ENCODE data around the gene FLNA. TPM values are rescaled to one million over a fixed set of nuclear protein-coding genes. Genes with fewer than 3 reads are reported as not detected.

The FLNA gene
- total RNA-seq, 2 donors from 2014 or later: 1,074 to 1,251 TPM

DNA sequence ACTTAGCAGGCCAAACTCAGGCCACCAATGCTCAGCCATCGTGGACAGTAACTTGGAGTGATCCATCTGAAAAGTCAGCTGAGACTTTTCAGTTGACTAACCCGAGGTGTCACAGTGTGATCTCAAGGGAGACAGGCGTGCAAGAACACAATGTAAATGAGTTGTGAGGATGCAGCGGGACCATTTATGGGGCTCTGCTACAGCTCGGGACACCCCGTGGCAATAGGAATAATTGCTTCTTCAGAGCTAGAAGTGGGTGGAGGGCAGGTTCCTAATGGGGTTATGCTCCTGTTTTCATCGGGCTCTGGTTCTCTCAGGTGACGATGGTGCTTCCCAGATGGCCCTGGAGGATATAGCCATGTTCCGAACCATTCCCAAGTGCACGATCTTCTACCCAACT is 51.5 kb downstream of the FLNA start:
- Histone ChIP-seq H3K27me3 (ENCODE audit: control insufficient read depth, insufficient read depth, low read length, poor library complexity, severe bottlenecking) (no peaks in the 10 kb centered on the region), H3K9ac (ENCODE audit: extremely low read depth, low read length, poor library complexity, severe bottlenecking) (no peak overlapping the region), H3K36me3 (ENCODE audit: control insufficient read depth, insufficient read depth, low read length) (no peaks in the 10 kb centered on the region), H3K4me3 (ENCODE audit: low read length) (no peak overlapping the region), H3K4me1 (ENCODE audit: control insufficient read depth, insufficient read depth, low read length) (no peaks in the 10 kb centered on the region), H3K27ac (ENCODE audit: low read depth, low read length) (no peak overlapping the region), H3K9me3 (ENCODE audit: control insufficient read depth, low read length) (no peaks in the 10 kb centered on the region)
- Mint-ChIP-seq H3K36me3 (ENCODE audit: low read depth) (no peaks in the 10 kb centered on the region), H3K4me1 (no peaks in the 10 kb centered on the region), H3K9me3 (peaks cover 73% of the 10 kb centered on the region), H3K27me3 (ENCODE audit: insufficient read depth) (peaks cover 4% of the 10 kb centered on the region), H3K4me3 (no peak overlapping the region), H3K27ac (no peak overlapping the region)
- 86 to 97% methylated on average over 7 to 10 of the region's 10 CpGs for WGBS, 2 experiments (ENCODE audit: insufficient coverage in 1 of 2, insufficient read length in 1 of 2)
- TF ChIP-seq CTCF (conservative IDR thresholded peaks at IDR 0.05): no peak
- no peak for DNase-seq

DNA sequence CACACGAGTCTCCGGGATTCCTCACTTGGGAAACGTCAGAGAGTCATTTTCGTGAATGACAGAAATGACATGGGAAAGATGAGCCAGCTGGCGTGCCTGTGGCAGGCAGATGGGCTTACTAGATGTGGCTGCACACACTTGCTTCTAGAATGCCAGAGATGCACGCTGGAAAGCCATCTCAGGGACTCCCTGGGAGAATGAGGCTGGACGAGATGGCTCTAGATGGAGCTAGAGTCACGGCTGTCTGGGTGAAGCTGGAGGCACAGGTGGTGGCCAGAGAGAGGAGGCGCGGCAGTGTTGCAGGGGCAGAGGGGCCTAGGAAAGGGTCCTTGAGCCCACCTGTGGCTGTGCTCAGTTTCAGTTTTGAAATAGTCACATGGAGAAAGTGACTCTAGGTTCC is 52.8 kb downstream of the FLNA start:
- no peaks in the 10 kb centered on the region for H3K27me3 ChIP-seq (ENCODE audit: control insufficient read depth, insufficient read depth, low read length, poor library complexity, severe bottlenecking)
- H3K9me3 ChIP-seq (ENCODE audit: control insufficient read depth, low read length): no peaks in the 10 kb centered on the region
- H3K27ac ChIP-seq (ENCODE audit: low read depth, low read length): no peak overlapping the region
- Mint-ChIP-seq H3K36me3 (ENCODE audit: low read depth) (no peaks in the 10 kb centered on the region), H3K4me1 (no peaks in the 10 kb centered on the region), H3K9me3 (peaks cover 73% of the 10 kb centered on the region), H3K4me3 (no peak overlapping the region), H3K27me3 (ENCODE audit: insufficient read depth) (peaks cover 4% of the 10 kb centered on the region), H3K27ac (no peak overlapping the region)
- WGBS, 2 experiments (ENCODE audit: insufficient coverage in 1 of 2, insufficient read length in 1 of 2): 83 to 86% methylated on average over 4 to 10 of the region's 10 CpGs
- no peak overlapping the region for H3K4me3 ChIP-seq (ENCODE audit: low read length)
- no peaks in the 10 kb centered on the region for H3K36me3 ChIP-seq (ENCODE audit: control insufficient read depth, insufficient read depth, low read length)
- no peaks in the 10 kb centered on the region for H3K4me1 ChIP-seq (ENCODE audit: control insufficient read depth, insufficient read depth, low read length)
- H3K9ac ChIP-seq (ENCODE audit: extremely low read depth, low read length, poor library complexity, severe bottlenecking): no peak overlapping the region
- no peak for TF ChIP-seq CTCF (conservative IDR thresholded peaks at IDR 0.05)
- no peak for DNase-seq

- Histone ChIP-seq H3K27me3 (ENCODE audit: control insufficient read depth, insufficient read depth, low read length, poor library complexity, severe bottlenecking) (no peaks in the 10 kb centered on the region), H3K4me3 (ENCODE audit: low read length) (no peak overlapping the region), H3K4me1 (ENCODE audit: control insufficient read depth, insufficient read depth, low read length) (no peaks in the 10 kb centered on the region), H3K36me3 (ENCODE audit: control insufficient read depth, insufficient read depth, low read length) (no peaks in the 10 kb centered on the region), H3K9ac (ENCODE audit: extremely low read depth, low read length, poor library complexity, severe bottlenecking) (no peak overlapping the region), H3K9me3 (ENCODE audit: control insufficient read depth, low read length) (no peaks in the 10 kb centered on the region), H3K27ac (ENCODE audit: low read depth, low read length) (no peak overlapping the region)
- H3K27ac Mint-ChIP-seq: no peak overlapping the region
- no peaks in the 10 kb centered on the region for H3K4me1 Mint-ChIP-seq
- no peaks in the 10 kb centered on the region for H3K36me3 Mint-ChIP-seq (ENCODE audit: low read depth)
- H3K9me3 Mint-ChIP-seq: peaks cover 72% of the 10 kb centered on the region
- H3K4me3 Mint-ChIP-seq: no peak overlapping the region
- DNase-seq: no peak
- no peak for TF ChIP-seq CTCF (conservative IDR thresholded peaks at IDR 0.05)
- WGBS, 2 experiments (ENCODE audit: insufficient coverage in 1 of 2, insufficient read length in 1 of 2): 88 to 100% methylated on average over 2 to 6 of the region's 7 CpGs
- peaks cover 4% of the 10 kb centered on the region for H3K27me3 Mint-ChIP-seq (ENCODE audit: insufficient read depth)
Measured at GRCh38 chrX:154321152-154321551, 53.3 kb downstream of the FLNA start.
